DND-41 (cell line): ENCODE data around the gene TARP.

Source experiments
- ATAC-seq: fragments of 200-7000 bp; cut with Tn5 transposase; 3 replicates; pipeline ENCODE4 v1.9.1; 2021; ENCODE audit warnings: low read depth; ENCODE audit not compliant: insufficient read depth
- DNase-seq: peaks from one replicate; pipeline ENCODE4 v3.0.0-alpha.2; 2020
- H2AFZ ChIP-seq: 2 replicates; pipeline ENCODE4 v1.6.0; 2012; ENCODE audit warnings: low read depth, low read length
- H3K27ac ChIP-seq: 2 replicates; pipeline ENCODE4 v1.5.1; 2012; ENCODE audit warnings: low read length, inconsistent platforms
- H3K27me3 ChIP-seq: fragments of 200-600 bp; sonication (generic); 2 replicates; pipeline ENCODE4 v1.6.0; 2012; ENCODE audit warnings: low read length, mild to moderate bottlenecking, inconsistent platforms; ENCODE audit not compliant: insufficient read depth, poor library complexity
- H3K36me3 ChIP-seq: 2 replicates; pipeline ENCODE4 v1.5.1; 2012; ENCODE audit warnings: low read length, inconsistent platforms; ENCODE audit not compliant: insufficient read depth
- H3K4me1 ChIP-seq: 2 replicates; pipeline ENCODE4 v1.5.1; 2012; ENCODE audit warnings: mild to moderate bottlenecking, low read length; ENCODE audit not compliant: insufficient read depth
- H3K4me2 ChIP-seq: 2 replicates; pipeline ENCODE4 v1.6.0; 2012; ENCODE audit warnings: mild to moderate bottlenecking, moderate library complexity, low read length, inconsistent platforms; ENCODE audit not compliant: insufficient read depth
- H3K4me3 ChIP-seq, 2 experiments: fragments of 200-600 bp in 1 of 2; shearing (Covaris generic) in 1 of 2; 2 replicates each; pipeline ENCODE4 v1.5.1; 2012 to 2016; ENCODE audit warnings: inconsistent platforms in 2 of 2, low read length in 2 of 2, mild to moderate bottlenecking in 2 of 2, low read depth in 1 of 2, moderate library complexity in 1 of 2
- H3K79me2 ChIP-seq: 2 replicates; pipeline ENCODE4 v1.6.0; 2012; ENCODE audit warnings: low read length, inconsistent platforms; ENCODE audit not compliant: insufficient read depth
- H3K9ac ChIP-seq: 2 replicates; pipeline ENCODE4 v1.6.0; 2012; ENCODE audit warnings: low read depth, mild to moderate bottlenecking, inconsistent platforms, low read length, moderate library complexity
- H3K9me3 ChIP-seq: 2 replicates; pipeline ENCODE4 v1.5.1; 2012; ENCODE audit warnings: low read length, moderate library complexity, mild to moderate bottlenecking, inconsistent platforms; ENCODE audit not compliant: insufficient read depth, severe bottlenecking
- H4K20me1 ChIP-seq: 2 replicates; pipeline ENCODE4 v1.6.0; 2012; ENCODE audit warnings: low read length; ENCODE audit not compliant: insufficient read depth
- EZH2 ChIP-seq: IDR thresholded peaks from 3 replicates; pipeline ENCODE4 v1.6.1; 2012; ENCODE audit warnings: borderline replicate concordance, low read depth, mild to moderate bottlenecking, moderate library complexity, low read length, inconsistent platforms; ENCODE audit not compliant: severe bottlenecking
- TF ChIP-seq, protein P1 (sequence below): IDR thresholded peaks from 2 replicates; pipeline ENCODE4 v1.5.1; 2012; ENCODE audit warnings: borderline replicate concordance, low read length, moderate library complexity, mild to moderate bottlenecking; ENCODE audit not compliant: poor library complexity, severe bottlenecking; ENCODE audit errors: extremely low read depth

Gene TARP

DNA sequence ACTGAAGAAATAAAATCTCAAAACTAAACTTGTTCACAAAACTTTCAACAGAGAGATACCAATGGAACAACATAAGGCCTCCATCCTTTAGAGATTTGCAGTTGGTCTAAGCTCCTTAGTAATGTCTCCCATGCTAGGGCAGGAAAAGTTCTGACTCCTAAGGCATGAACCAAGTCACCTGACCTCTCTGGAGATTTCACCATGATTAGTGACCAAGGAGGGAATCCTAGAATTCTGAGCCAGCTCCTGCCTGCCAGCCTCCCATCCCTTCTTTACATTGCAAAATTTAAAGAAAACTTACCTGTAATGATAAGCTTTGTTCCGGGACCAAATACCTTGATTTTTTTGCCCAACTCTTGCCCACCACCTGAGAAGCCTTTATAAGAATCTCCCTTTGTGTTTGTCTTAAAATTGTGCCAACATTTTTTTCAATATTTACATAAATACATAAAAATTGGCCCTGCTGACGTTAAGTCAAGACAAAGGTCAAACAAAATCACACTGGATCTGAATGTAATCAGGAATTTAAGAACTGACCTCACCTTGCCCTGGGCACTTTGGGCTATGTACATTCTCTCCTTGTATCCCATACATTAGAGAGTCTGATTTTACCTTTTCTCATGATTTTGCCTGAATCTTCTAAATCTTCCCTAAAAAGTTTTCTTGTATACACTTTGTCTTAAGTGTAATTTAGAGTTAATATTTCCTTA, at the start of gene TARP:
Gene TARP, minus strand, starts transcription at position 351 of the 710 bp plus-strand sequence.
- H3K27me3 ChIP-seq = no peaks in the 10 kb centered on the region
- H3K4me3 ChIP-seq = no peak within 1 kb of the TSS
- no peak within 1 kb of the TSS for H3K27ac ChIP-seq
- H3K79me2 ChIP-seq = no peaks in the 10 kb centered on the region
- no peaks in the 10 kb centered on the region for H3K9me3 ChIP-seq
- no peaks in the 10 kb centered on the region for H3K4me1 ChIP-seq
- H3K36me3 ChIP-seq = no peaks in the 10 kb centered on the region
- DNase-seq = no peak
- ATAC-seq = no peak
- TF ChIP-seq, protein P1, sequence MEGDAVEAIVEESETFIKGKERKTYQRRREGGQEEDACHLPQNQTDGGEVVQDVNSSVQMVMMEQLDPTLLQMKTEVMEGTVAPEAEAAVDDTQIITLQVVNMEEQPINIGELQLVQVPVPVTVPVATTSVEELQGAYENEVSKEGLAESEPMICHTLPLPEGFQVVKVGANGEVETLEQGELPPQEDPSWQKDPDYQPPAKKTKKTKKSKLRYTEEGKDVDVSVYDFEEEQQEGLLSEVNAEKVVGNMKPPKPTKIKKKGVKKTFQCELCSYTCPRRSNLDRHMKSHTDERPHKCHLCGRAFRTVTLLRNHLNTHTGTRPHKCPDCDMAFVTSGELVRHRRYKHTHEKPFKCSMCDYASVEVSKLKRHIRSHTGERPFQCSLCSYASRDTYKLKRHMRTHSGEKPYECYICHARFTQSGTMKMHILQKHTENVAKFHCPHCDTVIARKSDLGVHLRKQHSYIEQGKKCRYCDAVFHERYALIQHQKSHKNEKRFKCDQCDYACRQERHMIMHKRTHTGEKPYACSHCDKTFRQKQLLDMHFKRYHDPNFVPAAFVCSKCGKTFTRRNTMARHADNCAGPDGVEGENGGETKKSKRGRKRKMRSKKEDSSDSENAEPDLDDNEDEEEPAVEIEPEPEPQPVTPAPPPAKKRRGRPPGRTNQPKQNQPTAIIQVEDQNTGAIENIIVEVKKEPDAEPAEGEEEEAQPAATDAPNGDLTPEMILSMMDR = no peak
- no peak for TF ChIP-seq EZH2
- H3K9ac ChIP-seq = no peak within 1 kb of the TSS
- H4K20me1 ChIP-seq = no peaks in the 10 kb centered on the region
- no peak within 1 kb of the TSS for H3K4me2 ChIP-seq
- no peak within 1 kb of the TSS for H2AFZ ChIP-seq

DNA sequence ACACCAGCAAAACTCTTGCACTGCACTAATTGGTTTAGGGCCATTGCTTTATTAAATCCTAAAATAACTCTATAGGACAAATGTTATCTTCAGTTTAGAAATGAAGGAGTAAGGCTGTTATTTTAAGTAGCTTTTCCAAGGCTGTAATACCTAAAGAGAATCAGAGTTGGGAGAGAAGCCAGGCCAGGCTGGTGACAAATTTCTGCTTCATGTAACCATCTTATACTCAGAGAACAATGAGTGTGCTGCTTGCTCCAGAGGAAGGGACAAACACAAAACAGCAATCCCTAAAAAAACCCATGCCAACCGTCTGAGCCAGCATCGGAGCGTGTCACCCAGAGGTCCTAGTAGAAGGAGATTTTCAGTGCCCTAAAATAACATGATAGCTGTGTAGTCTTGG, 49.7 kb upstream of the TARP start:
- Histone ChIP-seq H3K4me3 (no peak overlapping the region), H3K79me2 (no peaks in the 10 kb centered on the region), H3K4me1 (no peaks in the 10 kb centered on the region), H3K4me2 (no peak overlapping the region), H3K27ac (no peak overlapping the region), H3K36me3 (no peaks in the 10 kb centered on the region), H3K9me3 (no peaks in the 10 kb centered on the region), H3K27me3 (no peaks in the 10 kb centered on the region), H4K20me1 (no peaks in the 10 kb centered on the region), H2AFZ (no peak overlapping the region), H3K9ac (no peak overlapping the region)
- DNase-seq (no peak), ATAC-seq (no peak)
- TF ChIP-seq EZH2 = no peak
- TF ChIP-seq, protein P1 = no peak

DNA sequence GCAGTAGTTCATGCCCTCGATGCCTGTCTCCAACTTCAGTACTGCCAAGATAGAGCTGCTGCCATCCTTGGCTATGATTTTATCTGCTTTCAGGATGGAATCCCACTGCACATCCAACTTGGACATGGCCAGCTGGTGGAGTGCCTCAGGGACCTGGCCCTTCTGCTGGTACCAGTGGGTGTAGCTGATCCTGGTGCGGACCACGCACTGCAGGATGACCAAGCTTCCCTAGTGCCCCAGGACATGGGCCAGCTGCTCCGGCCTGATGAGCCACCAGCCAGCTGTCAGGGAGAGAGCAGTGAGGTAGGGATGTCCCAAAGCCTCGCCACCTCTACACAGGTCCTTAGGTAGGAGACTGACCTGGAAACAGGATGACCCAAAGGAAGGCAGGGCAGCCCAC, 49.0 kb upstream of the TARP start:
- Histone ChIP-seq H3K36me3 (no peaks in the 10 kb centered on the region), H3K4me2 (no peak overlapping the region), H3K27me3 (no peaks in the 10 kb centered on the region), H3K79me2 (no peaks in the 10 kb centered on the region), H3K9me3 (no peaks in the 10 kb centered on the region), H3K4me1 (no peaks in the 10 kb centered on the region), H3K4me3 (no peak overlapping the region), H2AFZ (no peak overlapping the region), H4K20me1 (no peaks in the 10 kb centered on the region), H3K27ac (no peak overlapping the region), H3K9ac (no peak overlapping the region)
- ATAC-seq (no peak), DNase-seq (no peak)
- TF ChIP-seq, protein P1 = no peak
- no peak for TF ChIP-seq EZH2
